CD4-positive, alpha-beta T cell treated with Interleukin-6 for 4 hours (primary cell): ENCODE data around the gene RTL10.
"Not testable (repeated sequence)": the region's sequence is repeated elsewhere in the genome, so short reads cannot be mapped to it uniquely, and the experiment has no call there.

Source experiments
- DNase-seq: peaks from one replicate; pipeline ENCODE4 v3.0.0-alpha.2; 2020; ENCODE audit warnings: mixed read lengths

Gene RTL10

DNA sequence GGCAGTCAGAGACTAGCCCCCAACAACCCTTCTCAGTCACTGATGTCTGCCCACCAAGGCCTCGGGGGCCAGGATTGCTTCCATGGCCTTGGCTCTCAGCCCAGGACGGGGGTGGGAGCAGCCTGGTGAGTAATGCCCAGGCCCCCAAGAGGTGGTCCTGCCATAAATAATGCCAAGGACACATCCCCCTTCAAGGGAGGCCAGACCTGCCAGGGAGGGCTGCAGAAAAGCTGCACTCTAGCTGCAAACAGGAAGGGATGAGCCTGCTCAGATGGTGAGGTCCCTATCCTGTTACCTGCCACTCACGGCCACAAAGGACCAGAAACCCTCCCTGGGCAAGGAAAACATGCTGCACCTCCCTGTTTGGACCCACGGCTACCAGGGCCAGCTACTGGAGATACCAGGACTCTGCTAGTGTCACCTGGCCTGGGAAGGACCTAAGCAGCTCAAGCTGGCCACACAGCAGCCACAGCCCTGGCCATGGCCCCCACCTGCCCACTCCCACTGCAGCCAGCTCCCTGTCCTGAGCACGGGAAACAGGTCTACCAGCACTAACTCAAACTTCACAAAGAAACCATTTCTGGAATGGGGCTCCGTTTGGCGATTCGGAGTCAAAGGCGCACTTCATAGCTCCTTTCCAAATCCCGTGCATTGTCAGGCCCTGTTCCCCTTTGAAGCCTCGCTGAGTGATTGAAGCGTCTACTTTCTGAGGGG lies 12.1 kb downstream of the RTL10 start:
- no peak for DNase-seq

GRCh38 chr22:19841641-19842392 lies 12.9 kb downstream of the RTL10 start:
- no peak for DNase-seq

GRCh38 chr22:19840955-19841640 lies 13.6 kb downstream of the RTL10 start:
- no peak for DNase-seq

GRCh38 chr22:19840059-19840458 lies 14.6 kb downstream of the RTL10 start:
- no peak for DNase-seq

GRCh38 chr22:19837915-19838314 lies 16.8 kb downstream of the RTL10 start:
- DNase-seq = no peak

GRCh38 chr22:19836512-19836911 lies 18.2 kb downstream of the RTL10 start:
- DNase-seq = no peak

- no peak for DNase-seq
Observed at GRCh38 chr22:19834599-19834998, 20.1 kb downstream of the RTL10 start.

DNA sequence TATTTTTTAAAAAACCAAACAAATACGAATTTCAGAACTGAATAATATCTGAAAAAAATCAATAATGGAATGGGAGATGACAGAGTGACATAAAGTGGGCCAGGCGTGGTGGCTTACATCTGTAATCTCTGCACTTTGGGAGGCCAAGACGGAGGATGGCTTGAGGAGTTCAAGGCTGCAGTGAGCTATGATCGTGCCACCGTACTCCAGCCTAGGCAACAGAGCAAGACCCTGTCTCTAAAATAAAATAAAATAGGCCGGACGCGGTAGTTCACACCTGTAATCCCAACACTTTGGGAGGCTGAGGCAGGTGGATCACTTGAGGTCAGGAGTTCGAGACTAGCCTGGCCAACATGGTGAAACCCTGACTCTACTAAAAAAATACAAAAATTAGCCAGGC lies 21.3 kb downstream of the RTL10 start:
- not testable (repeated sequence) for DNase-seq

DNA sequence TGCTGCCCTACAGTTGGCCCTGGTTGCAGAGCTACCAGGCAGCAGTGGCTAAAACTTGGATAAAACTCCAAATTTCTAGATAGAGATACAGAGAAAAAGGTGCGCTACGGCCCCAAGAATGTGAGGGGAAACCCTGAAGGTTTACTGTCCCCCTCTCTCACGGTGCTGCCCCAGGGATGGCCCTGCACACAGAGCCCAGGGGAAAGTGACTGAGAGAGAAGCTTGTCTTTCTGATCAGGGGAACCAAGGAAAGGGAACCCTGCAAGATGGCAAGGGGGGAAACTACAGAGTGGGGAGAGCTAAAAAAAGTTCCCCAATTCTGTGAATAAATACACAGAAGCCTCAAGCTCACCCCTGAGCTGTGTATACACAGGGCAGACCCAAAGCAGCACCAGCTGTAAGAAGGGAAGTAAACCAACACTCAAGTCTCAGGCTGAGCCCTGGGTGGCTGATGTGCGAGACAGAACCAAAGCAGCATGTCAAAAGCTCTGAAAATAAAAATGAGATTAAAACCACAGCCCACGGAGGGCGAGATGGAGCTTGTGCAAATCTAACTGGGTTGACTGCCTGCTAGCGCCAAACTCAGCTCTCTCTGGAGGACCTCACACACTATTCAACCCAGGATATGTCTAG lies 22.1 kb downstream of the RTL10 start:
- no peak for DNase-seq

GRCh38 chr22:19831979-19832378 lies 22.7 kb downstream of the RTL10 start:
- DNase-seq = not testable (repeated sequence)

- no peak for DNase-seq
Observed at GRCh38 chr22:19831016-19831415, 23.7 kb downstream of the RTL10 start.

DNA sequence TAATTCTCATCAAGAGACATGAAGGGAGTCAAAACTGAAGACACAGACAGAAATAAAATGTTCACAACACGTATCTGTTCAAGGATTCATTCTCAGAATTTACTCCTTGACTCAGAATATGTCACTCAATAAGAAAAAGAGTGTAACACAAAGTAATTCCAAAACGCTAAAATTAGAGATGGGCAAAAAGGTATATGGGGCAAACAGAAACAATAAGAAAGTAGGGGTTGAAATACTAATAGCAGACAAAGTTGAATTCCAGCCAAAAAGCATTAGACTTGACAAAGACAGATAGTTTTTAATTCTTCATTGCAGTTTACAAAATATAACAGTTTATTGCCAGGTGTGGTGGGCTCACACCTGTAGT lies 26.7 kb downstream of the RTL10 start:
- DNase-seq = no peak

GRCh38 chr22:19827341-19828034 lies 27.2 kb downstream of the RTL10 start:
- no peak for DNase-seq

- DNase-seq = no peak
Observed at GRCh38 chr22:19826619-19826950, 28.1 kb downstream of the RTL10 start.

DNA sequence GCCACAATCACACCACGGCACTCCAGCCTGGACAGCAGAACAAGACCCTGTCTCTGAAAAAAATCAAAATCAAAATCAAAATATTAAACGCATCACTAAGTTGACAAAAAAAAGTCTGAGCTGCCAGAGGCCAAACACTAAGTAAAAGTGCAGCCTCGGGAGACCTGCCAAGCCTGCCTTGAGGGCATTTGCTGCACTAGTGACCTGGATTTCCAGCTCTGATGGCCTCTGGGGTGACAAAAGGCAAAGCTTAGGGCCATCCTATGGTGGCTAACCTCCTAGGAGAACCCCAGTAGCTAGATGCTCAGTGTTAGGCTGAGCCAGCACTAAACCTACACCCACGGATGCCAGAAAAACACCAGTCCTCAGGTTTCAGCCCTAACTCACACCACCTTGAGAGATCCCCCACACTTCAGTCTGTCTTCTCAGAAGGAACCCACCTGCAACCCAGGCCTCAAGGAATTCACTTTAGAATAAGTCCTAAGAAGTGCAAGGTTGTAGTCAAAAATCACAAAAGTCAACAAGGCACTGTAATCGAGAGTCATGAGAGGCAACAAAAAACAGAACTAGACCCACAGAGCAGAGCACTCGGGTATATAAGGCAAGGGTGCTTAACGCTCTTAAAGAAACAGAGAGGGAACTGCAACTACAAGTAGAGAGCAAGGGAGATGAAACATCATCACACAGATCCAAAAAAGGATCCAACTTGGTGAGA lies 28.6 kb downstream of the RTL10 start:
- no peak for DNase-seq

DNA sequence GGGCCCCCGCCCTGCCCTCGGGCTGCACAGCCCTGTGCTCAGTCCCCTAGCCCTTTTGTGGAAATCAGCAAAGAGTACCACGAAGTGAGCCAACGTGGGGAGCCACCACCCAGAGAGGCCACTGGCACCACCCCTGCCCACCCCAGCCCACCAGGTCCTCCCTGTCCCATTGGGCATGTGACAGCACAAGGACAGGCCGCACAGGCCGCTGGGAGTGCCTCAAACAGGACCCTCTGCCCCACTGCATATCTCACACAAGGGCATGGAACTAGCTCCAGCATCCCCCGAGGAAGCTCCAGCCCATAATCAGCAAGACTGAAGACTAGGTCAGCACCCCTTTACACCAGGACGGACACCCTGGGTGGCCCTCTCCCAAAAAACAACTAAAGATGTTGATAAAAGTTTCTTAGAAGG lies 29.7 kb downstream of the RTL10 start:
- no peak for DNase-seq

DNA sequence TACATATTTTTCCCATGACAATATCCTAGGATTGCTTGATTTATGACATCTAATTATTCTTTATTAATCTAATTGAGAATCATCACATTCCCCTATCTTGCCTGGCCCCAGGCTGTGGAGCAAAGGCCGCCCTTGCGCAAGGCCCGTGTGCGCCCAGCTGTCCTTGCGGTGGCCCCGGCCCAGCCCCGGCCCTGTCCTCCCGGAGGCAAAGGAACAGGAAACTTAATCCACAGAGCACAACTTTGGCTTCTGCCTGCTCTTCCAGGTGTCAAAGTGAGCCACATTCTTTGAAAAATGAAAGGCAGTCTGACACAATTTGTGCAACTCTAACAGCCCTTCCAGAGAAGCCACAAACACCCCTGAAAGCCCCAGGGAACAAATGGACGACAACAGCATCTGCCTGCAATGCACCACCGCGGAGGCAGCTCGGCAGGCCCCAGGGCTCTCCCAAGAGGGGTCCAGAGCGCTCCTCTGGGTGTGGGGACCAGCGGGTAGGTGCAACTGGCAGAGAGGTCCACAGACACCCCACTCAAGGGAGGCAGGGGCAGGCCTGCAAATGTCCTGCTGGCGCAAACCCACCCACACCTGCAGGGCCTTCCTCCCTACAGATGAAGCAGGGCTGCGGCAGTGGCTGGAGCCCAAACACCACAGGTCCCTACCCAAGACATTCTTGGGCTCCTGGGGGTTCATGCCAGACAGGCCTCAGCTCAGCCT lies 30.3 kb downstream of the RTL10 start:
- no peak for DNase-seq

DNA sequence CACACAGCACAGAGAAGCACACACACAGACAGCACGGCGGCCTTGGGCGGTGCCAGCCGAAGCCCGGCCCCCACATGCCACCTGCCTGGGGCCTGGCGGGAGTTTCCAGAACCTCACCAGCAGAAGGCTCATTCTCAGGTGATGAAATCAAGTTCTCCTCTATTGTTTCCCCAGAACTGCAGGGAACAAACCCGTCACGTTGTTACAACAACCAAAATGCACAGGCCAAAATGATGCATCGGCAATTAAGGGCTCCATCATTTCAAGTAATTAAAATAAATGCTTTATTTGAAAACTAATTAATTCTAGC lies 30.8 kb downstream of the RTL10 start:
- DNase-seq = no peak

- no peak for DNase-seq
Observed at GRCh38 chr22:19823191-19823901, 31.3 kb downstream of the RTL10 start.

DNA sequence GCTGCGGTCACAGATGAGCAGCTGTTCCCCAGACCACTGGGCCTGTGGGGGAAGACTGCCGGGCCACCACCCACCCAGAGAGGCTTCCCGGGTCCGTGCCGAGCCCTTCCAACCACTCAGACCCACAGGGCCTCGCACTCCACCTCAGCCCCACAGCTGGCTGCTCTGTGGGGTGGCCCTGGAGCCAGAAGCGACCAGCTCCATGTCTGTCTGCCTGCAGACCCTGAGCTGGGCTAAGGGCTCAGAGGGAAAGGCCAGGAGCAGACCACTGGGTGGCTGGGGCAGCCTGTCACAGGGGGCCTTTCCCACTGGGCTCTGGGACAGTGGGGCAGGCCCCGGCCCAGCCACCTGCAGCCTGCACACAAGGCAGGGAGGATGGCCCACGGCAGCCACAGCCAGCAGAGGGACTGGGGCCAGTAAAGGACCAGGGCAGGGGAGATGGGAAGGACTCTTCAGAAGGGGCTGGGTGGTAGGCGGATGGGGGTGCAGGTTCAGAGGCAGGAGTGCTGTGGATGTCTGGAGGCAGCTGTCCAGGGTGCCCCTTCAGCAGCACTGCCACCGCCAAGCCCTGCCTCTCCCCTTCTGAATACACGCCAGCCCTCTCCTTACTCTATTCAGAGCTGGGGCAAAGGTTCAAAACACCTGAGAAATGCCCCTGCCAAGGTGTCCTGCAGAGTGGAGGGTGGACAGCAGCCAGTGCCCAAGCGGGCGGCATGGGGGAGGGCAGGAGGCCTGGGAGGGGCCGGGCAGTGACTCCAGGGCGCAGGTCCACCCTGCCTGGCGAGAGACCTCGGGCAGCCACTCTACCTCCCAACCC lies 32.2 kb downstream of the RTL10 start:
- DNase-seq = no peak
